Coronary artery (tissue), 2 donors: Measurements from ENCODE around the gene DNAJB9.

ENCODE experiments used
- DNase-seq: peaks from one replicate; pipeline ENCODE4 v3.0.0-alpha.2; 2017; ENCODE audit warnings: low spot score
- H3K27ac ChIP-seq, 2 donors: fragments of 200-600 bp; sonication (generic); one replicate each; pipeline ENCODE4 v1.5.1; 2016 to 2019
- H3K4me3 ChIP-seq: fragments of 200-600 bp; sonication (generic); 2 replicates; pipeline ENCODE4 v1.5.1; 2016; ENCODE audit warnings: mild to moderate bottlenecking, moderate library complexity
- CTCF ChIP-seq: fragments of 200-600 bp; sonication (generic); IDR thresholded peaks from one replicate; pipeline ENCODE4 v1.5.1; 2019; ENCODE audit warnings: antibody characterized with exemption

Gene DNAJB9

DNA sequence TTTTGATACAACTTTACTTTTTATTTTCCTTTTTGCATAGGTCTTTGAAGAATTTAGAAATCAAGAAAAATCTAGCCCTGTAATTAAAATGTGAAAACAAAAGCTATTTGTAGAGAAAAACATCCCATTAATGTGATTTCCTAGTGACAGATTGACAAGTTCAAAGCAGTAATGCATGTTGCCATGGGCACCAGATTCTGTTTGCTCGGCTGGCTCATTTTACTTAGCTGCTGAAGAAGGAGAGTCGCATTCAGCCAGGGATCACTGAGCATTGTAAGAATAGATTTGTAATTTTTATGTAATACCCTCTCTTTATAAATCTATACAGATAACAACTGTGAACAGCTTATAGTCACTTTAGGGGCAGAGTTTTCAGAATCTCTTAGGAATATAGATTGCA is 28.5 kb downstream of the DNAJB9 start:
- DNase-seq: no peak
- H3K27ac ChIP-seq: no peak overlapping the region
- no peak overlapping the region for H3K4me3 ChIP-seq
- TF ChIP-seq CTCF: no peak

GRCh38 chr7:108598914-108599580 is 29.4 kb downstream of the DNAJB9 start:
- TF ChIP-seq CTCF: no peak
- Histone ChIP-seq H3K27ac (no peak overlapping the region), H3K4me3 (no peak overlapping the region)
- DNase-seq: no peak

DNA sequence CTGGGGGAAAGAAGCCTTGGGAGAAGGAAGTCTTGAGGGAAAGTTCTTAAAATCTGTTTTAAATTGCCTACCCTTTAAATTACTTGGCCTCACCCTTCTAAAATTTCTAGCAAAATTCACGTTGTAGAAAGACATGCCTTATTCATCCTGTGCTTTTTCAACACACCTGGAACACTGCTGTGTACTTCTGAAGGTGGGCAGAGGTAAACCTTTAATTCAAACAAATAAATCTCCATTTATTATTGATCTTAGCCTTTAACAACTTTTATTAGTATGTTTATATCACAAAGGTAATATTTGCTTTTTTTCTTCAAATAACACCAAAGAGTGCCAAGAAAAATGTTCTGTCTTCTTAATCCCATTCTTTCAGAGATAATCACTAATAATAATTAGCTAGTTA is 30.7 kb downstream of the DNAJB9 start:
- DNase-seq: no peak
- TF ChIP-seq CTCF: no peak
- H3K27ac ChIP-seq: no peak overlapping the region
- H3K4me3 ChIP-seq: no peak overlapping the region

DNA sequence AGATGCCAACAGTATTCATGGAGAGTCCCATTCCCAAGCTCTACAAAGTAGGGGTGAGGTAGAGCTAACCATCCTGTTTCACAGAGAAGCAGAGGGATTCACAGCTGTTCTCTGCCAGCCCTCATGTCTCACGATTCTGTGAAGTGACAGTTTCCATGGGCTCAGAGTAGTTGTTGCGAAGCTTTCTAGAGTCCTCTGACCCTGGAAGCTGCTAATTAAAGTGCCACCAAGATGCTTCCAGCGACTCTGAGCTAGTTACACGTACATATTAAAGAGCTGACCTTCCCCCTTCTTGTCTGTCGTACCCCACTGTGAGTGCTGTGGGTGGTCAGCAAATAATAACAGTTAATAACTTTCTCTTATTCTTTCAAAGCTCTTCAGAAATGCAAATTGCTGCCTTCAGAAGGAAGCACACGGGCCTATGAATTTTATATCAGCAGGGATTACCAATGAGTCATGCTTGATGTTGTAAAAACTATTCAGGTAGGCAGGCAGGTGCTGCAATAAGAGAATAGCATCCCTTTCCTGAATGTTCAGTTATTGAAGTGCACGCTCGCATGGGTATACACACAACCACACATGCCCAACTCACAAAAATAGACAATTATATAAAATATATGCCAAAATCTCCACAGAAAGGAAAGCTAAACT is 34.1 kb downstream of the DNAJB9 start:
- H3K4me3 ChIP-seq: no peak overlapping the region
- no peak for TF ChIP-seq CTCF
- DNase-seq: no peak
- H3K27ac ChIP-seq: no peak overlapping the region

DNA sequence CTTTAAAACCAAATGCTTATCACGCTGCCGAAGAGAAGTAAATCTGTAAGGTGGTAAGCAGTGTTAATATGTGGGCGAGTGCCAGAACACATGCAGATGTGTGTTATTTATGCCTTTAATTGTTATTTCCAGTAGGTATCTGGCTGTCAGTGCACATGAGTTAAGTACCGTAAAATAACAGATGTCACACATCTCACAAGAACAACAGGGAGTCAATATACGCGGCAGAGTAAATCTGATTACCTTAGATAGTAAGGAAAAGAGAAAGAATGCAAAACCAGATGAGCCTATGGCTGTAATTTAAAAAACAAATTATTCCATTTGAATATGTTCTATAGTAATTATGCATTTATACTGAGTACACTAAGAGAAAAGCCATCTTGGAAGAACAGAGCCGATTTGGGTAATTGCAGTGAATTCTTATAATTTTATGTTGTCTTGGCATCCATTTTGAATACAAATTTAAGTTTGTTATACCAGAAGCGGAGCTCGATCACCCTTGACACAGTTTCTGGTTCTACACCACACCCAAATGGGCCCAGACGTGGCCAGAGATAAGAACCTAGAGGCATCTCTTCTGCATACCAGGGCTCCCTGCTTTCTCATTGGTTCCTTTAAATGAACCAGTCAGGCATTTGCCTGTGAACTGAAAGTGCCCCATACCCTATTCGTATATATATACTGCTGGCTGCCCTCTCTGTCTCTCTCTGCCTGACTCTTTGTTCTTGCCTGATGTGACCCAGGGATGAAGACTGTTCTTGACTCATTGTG is 34.8 kb downstream of the DNAJB9 start:
- Histone ChIP-seq H3K4me3 (no peak overlapping the region), H3K27ac (no peak overlapping the region)
- no peak for DNase-seq
- TF ChIP-seq CTCF: no peak

- no peak for TF ChIP-seq CTCF
- no peak for DNase-seq
- H3K4me3 ChIP-seq: no peak overlapping the region
- H3K27ac ChIP-seq: no peak overlapping the region
These were observed 36.0 kb downstream of the DNAJB9 start for GRCh38 chr7:108605559-108606201.
